IMR-90 (cell line): Measurements from ENCODE around the gene CELSR1.

Experiments used
- BHLHE40 ChIP-seq: fragments of 150-350 bp; IDR thresholded peaks from 2 replicates; pipeline ENCODE4 v1.6.1; 2016; ENCODE audit warnings: mild to moderate bottlenecking, low read depth, low read length
- CEBPB ChIP-seq: IDR thresholded peaks from 2 replicates; pipeline ENCODE4 v1.6.1; 2012; ENCODE audit warnings: low read depth, low read length, improper control_type of control experiment
- CHD1 ChIP-seq: IDR thresholded peaks from 2 replicates; pipeline ENCODE4 v1.6.1; 2012; ENCODE audit warnings: low read depth, low read length, improper control_type of control experiment
- FOS ChIP-seq: fragments of 150-350 bp; IDR thresholded peaks from 2 replicates; pipeline ENCODE4 v1.6.1; 2016; ENCODE audit warnings: low read depth, low read length
- MXI1 ChIP-seq: IDR thresholded peaks from 2 replicates; pipeline ENCODE4 v1.6.1; 2012; ENCODE audit warnings: low read depth, mild to moderate bottlenecking, low read length, moderate library complexity, borderline replicate concordance
- POLR2A ChIP-seq: IDR thresholded peaks from 2 replicates; pipeline ENCODE4 v1.6.1; 2012; ENCODE audit warnings: mild to moderate bottlenecking, low read depth, low read length
- RAD21 ChIP-seq: IDR thresholded peaks from 2 replicates; pipeline ENCODE4 v1.6.1; 2012; ENCODE audit warnings: low read length, improper control_type of control experiment
- RCOR1 ChIP-seq: IDR thresholded peaks from 2 replicates; pipeline ENCODE4 v1.6.1; 2012; ENCODE audit warnings: mild to moderate bottlenecking, low read length, improper control_type of control experiment; ENCODE audit not compliant: insufficient replicate concordance
- RFX5 ChIP-seq: IDR thresholded peaks from 2 replicates; pipeline ENCODE4 v1.8.0; 2012; ENCODE audit warnings: low read depth, mild to moderate bottlenecking, low read length, moderate library complexity
- TF ChIP-seq, protein P1 (sequence below): conservative IDR thresholded peaks from 2 replicates; pipeline ENCODE4 v1.5.1; 2012; ENCODE audit warnings: mild to moderate bottlenecking, low read depth, low read length, improper control_type of control experiment

DNA sequence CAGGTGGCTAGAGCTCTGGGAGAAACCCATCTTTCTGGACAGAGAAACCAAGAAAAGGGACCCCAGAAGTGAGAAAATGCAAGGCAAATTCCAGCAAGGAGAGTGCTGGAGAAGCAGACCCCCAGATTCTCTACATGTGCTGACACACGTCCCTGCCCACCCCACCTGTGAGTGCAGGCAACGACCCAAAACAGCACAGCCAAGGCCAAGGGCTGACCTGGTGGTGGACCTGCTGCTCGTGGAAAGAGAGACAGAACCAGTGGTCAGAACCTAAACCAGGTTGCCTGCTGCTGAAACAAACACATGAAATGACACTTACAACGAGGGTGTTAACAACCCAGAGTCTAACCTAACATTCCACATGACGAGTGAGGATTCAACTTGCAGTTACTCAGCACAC is 177.3 kb downstream of the CELSR1 start:
- TF ChIP-seq CEBPB (no peak), RFX5 (no peak), POLR2A (no peak), CHD1 (no peak), BHLHE40 (no peak), RAD21 (no peak), RCOR1 (no peak), FOS (no peak), MXI1 (no peak)
- TF ChIP-seq, protein P1, sequence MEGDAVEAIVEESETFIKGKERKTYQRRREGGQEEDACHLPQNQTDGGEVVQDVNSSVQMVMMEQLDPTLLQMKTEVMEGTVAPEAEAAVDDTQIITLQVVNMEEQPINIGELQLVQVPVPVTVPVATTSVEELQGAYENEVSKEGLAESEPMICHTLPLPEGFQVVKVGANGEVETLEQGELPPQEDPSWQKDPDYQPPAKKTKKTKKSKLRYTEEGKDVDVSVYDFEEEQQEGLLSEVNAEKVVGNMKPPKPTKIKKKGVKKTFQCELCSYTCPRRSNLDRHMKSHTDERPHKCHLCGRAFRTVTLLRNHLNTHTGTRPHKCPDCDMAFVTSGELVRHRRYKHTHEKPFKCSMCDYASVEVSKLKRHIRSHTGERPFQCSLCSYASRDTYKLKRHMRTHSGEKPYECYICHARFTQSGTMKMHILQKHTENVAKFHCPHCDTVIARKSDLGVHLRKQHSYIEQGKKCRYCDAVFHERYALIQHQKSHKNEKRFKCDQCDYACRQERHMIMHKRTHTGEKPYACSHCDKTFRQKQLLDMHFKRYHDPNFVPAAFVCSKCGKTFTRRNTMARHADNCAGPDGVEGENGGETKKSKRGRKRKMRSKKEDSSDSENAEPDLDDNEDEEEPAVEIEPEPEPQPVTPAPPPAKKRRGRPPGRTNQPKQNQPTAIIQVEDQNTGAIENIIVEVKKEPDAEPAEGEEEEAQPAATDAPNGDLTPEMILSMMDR, result no peak
